ENCODE results near the gene SLC35B2.

The SLC35B2 gene

GRCh38 chr6:44262467-44263353 lies 5.4 kb upstream of the SLC35B2 start:
- DNase-seq (ENCODE audit: low read depth, low spot score), result no peak
- in situ Hi-C loops (cut with HindIII; ENCODE audit: low sequenced_read_pairs), result no loop called here
- peak overlapping the region; percentile 10 for H3K4me3 ChIP-seq (ENCODE audit: low read depth, low read length)
- no peak for TF ChIP-seq CTCF (IDR thresholded peaks at IDR 0.05; ENCODE audit: low read depth, low read length)

- DNase-seq (ENCODE audit: low read depth, low spot score), result no peak
- H3K4me3 ChIP-seq (ENCODE audit: low read depth, low read length), result no peak overlapping the region
- TF ChIP-seq CTCF (IDR thresholded peaks at IDR 0.05; ENCODE audit: low read depth, low read length), result no peak
- in situ Hi-C loops (cut with HindIII; ENCODE audit: low sequenced_read_pairs), result no loop called here
Observed at GRCh38 chr6:44261581-44261980, 4.3 kb upstream of the SLC35B2 start.

GRCh38 chr6:44260451-44261297 lies 3.3 kb upstream of the SLC35B2 start:
- no peak overlapping the region for H3K4me3 ChIP-seq (ENCODE audit: low read depth, low read length)
- in situ Hi-C loops (cut with HindIII; ENCODE audit: low sequenced_read_pairs), result no loop called here
- DNase-seq (ENCODE audit: low read depth, low spot score), result no peak
- no peak for TF ChIP-seq CTCF (IDR thresholded peaks at IDR 0.05; ENCODE audit: low read depth, low read length)

GRCh38 chr6:44260011-44260410 lies 2.7 kb upstream of the SLC35B2 start:
- in situ Hi-C loops (cut with HindIII; ENCODE audit: low sequenced_read_pairs), result no loop called here
- H3K4me3 ChIP-seq (ENCODE audit: low read depth, low read length), result no peak overlapping the region
- DNase-seq (ENCODE audit: low read depth, low spot score), result no peak
- TF ChIP-seq CTCF (IDR thresholded peaks at IDR 0.05; ENCODE audit: low read depth, low read length), result no peak

GRCh38 chr6:44258921-44259320 lies 1.6 kb upstream of the SLC35B2 start:
- DNase-seq (ENCODE audit: low read depth, low spot score), result no peak
- no peak overlapping the region for H3K4me3 ChIP-seq (ENCODE audit: low read depth, low read length)
- no peak for TF ChIP-seq CTCF (IDR thresholded peaks at IDR 0.05; ENCODE audit: low read depth, low read length)
- in situ Hi-C loops (cut with HindIII; ENCODE audit: low sequenced_read_pairs), result no loop called here

- no peak for TF ChIP-seq CTCF (IDR thresholded peaks at IDR 0.05; ENCODE audit: low read depth, low read length)
- DNase-seq (ENCODE audit: low read depth, low spot score), result no peak
Observed at GRCh38 chr6:44258325-44258863, 1.1 kb upstream of the SLC35B2 start.

More at GRCh38 chr6:44258325-44258863, 1.1 kb upstream of the SLC35B2 start:
- no peak overlapping the region for H3K4me3 ChIP-seq (ENCODE audit: low read depth, low read length)
- in situ Hi-C loops (cut with HindIII; ENCODE audit: low sequenced_read_pairs), result no loop called here

Data from astrocyte of the spinal cord (primary cell).